DMS153 treated with DMSO at 0.1 percent for 48 hours (cell line): ENCODE data around the gene BLOC1S1.

Experiments used
- DNase-seq: peaks from one replicate; lab custom pipeline; 2025; ENCODE audit not compliant: unreplicated experiment; lab: John Stamatoyannopoulos, UW

BLOC1S1 gene

GRCh38 chr12:55708695-55709233, 7.1 kb upstream of the BLOC1S1 start:
- DNase-seq = no peak

GRCh38 chr12:55711786-55712553, 3.9 kb upstream of the BLOC1S1 start:
- no peak for DNase-seq

GRCh38 chr12:55712700-55713415, 3.0 kb upstream of the BLOC1S1 start:
- DNase-seq = no peak

GRCh38 chr12:55713721-55714120, 2.1 kb upstream of the BLOC1S1 start:
- DNase-seq = no peak

GRCh38 chr12:55715169-55715764, 579 bp upstream of the BLOC1S1 start:
- no peak for DNase-seq

- no peak for DNase-seq
Observed at GRCh38 chr12:55716582-55716957, 724 bp downstream of the BLOC1S1 start.

- DNase-seq = no peak
Observed at GRCh38 chr12:55717011-55718007, 1.5 kb downstream of the BLOC1S1 start.

- DNase-seq = no peak
Observed at GRCh38 chr12:55718015-55718414, 2.2 kb downstream of the BLOC1S1 start.

- no peak for DNase-seq
Observed at GRCh38 chr12:55718624-55719275, 2.9 kb downstream of the BLOC1S1 start.

- DNase-seq = no peak
Observed at GRCh38 chr12:55719371-55719770, 3.5 kb downstream of the BLOC1S1 start.

GRCh38 chr12:55720071-55720564, 4.3 kb downstream of the BLOC1S1 start, which contains the start of gene RDH5:
TSS of gene RDH5 (plus strand) at chr12:55720393. CDS start at chr12:55721185, 792 bp downstream.
- no peak for DNase-seq

GRCh38 chr12:55720894-55721444, 5.1 kb downstream of the BLOC1S1 start:
- no peak for DNase-seq

GRCh38 chr12:55721601-55722213, 5.9 kb downstream of the BLOC1S1 start:
- no peak for DNase-seq

GRCh38 chr12:55722948-55723347, 7.1 kb downstream of the BLOC1S1 start:
- no peak for DNase-seq

GRCh38 chr12:55723516-55724225, 7.8 kb downstream of the BLOC1S1 start:
- no peak for DNase-seq

GRCh38 chr12:55724226-55724939, 8.5 kb downstream of the BLOC1S1 start:
- DNase-seq = no peak

- DNase-seq = no peak
Observed at GRCh38 chr12:55724940-55725309, 9.1 kb downstream of the BLOC1S1 start.

GRCh38 chr12:55725556-55725955, 9.7 kb downstream of the BLOC1S1 start:
- no peak for DNase-seq
